GM10266 (cell line): ENCODE results near the gene SIX6.
"Not testable (repeated sequence)": the region's sequence is repeated elsewhere in the genome, so short reads cannot be mapped to it uniquely, and the experiment has no call there.

Experiments used
- DNase-seq: peaks from one replicate; pipeline ENCODE4 v3.0.0; 2012; ENCODE audit errors: extremely low spot score
- CTCF ChIP-seq: IDR thresholded peaks from 2 replicates; pipeline ENCODE4 v1.5.1; 2012; ENCODE audit warnings: mild to moderate bottlenecking, low read depth; ENCODE audit not compliant: control insufficient read depth, insufficient read depth; ENCODE audit errors: missing control alignments

Gene SIX6

GRCh38 chr14:60508707-60509437 lies at the start of gene SIX6:
TSS of gene SIX6 (plus strand) at chr14:60509146. CDS start at chr14:60509399, 253 bp downstream.
- no peak for DNase-seq

GRCh38 chr14:60480248-60480647 lies 28.7 kb upstream of the SIX6 start:
- not testable (repeated sequence) for DNase-seq

More at GRCh38 chr14:60508707-60509437, at the start of gene SIX6:
- no peak for TF ChIP-seq CTCF

GRCh38 chr14:60482743-60483142 lies 26.2 kb upstream of the SIX6 start:
- TF ChIP-seq CTCF, result no peak
- no peak for DNase-seq

- no peak for DNase-seq
- TF ChIP-seq CTCF, result no peak
Observed at GRCh38 chr14:60485057-60485597, 23.8 kb upstream of the SIX6 start.

GRCh38 chr14:60485598-60486251 lies 23.2 kb upstream of the SIX6 start, which contains the start of gene C14orf39:
TSS of gene C14orf39 (minus strand) at chr14:60486063. CDS start at chr14:60485078, 985 bp downstream.
- DNase-seq, result peak; percentile 18
- no peak for TF ChIP-seq CTCF

GRCh38 chr14:60487211-60487610 lies 21.7 kb upstream of the SIX6 start:
- DNase-seq, result no peak
- TF ChIP-seq CTCF, result no peak

- no peak for DNase-seq
- TF ChIP-seq CTCF, result no peak
Observed at GRCh38 chr14:60488175-60488574, 20.8 kb upstream of the SIX6 start.
